GM12864 (cell line): Measurements from ENCODE around the gene POU2F3.

Experiments
- DNase-seq: peaks from one replicate; pipeline ENCODE4 v3.0.0-alpha.2; 2011; ENCODE audit warnings: low read depth
- H3K4me3 ChIP-seq: 2 replicates; pipeline ENCODE4 v1.5.1; 2011; ENCODE audit warnings: mild to moderate bottlenecking, low read depth, low read length, control low read depth
- CTCF ChIP-seq: IDR thresholded peaks from 2 replicates; pipeline ENCODE4 v1.5.1; 2011; ENCODE audit warnings: low read depth, mild to moderate bottlenecking, moderate library complexity, low read length, control low read depth, inconsistent platforms; ENCODE audit errors: missing control alignments

The POU2F3 gene

GRCh38 chr11:120220747-120221037 is 19.2 kb upstream of the POU2F3 start:
- no peak for DNase-seq
- no peak for TF ChIP-seq CTCF
- H3K4me3 ChIP-seq: no peak overlapping the region

GRCh38 chr11:120221115-120221752 is 18.7 kb upstream of the POU2F3 start:
- TF ChIP-seq CTCF: no peak
- no peak for DNase-seq
- no peak overlapping the region for H3K4me3 ChIP-seq

GRCh38 chr11:120222916-120223315 is 17.0 kb upstream of the POU2F3 start:
- H3K4me3 ChIP-seq: no peak overlapping the region
- TF ChIP-seq CTCF: no peak
- DNase-seq: no peak

- H3K4me3 ChIP-seq: no peak overlapping the region
- no peak for DNase-seq
- no peak for TF ChIP-seq CTCF
Measured at GRCh38 chr11:120223793-120224192, 16.1 kb upstream of the POU2F3 start.

GRCh38 chr11:120224361-120224760 is 15.6 kb upstream of the POU2F3 start:
- no peak for DNase-seq
- TF ChIP-seq CTCF: no peak
- H3K4me3 ChIP-seq: no peak overlapping the region

- H3K4me3 ChIP-seq: no peak overlapping the region
- TF ChIP-seq CTCF: no peak
- DNase-seq: no peak
Measured at GRCh38 chr11:120224972-120225909, 14.7 kb upstream of the POU2F3 start.
